Measurements from ENCODE around the gene MACROD1. TPM values are rescaled to one million over a fixed set of nuclear protein-coding genes. Genes with fewer than 3 reads are reported as not detected.

The MACROD1 gene
- total and polyA plus RNA-seq, 10 of the 15 experiments (the other 5 are each of a cell fraction or from before 2014, with no cell fraction given) = 1.2 to 22.7 (median 11.3) TPM; not detected in 1

GRCh38 chr11:63978551-63979239, 187.2 kb downstream of the MACROD1 start:
- no peak for FAIRE-seq
- WGBS (ENCODE audit: insufficient coverage, insufficient replicate concordance, low lambda C conversion rate, missing lambda C conversion rate) = 62% methylated on average over 9 of the region's 10 CpGs
- H3K4me3 ChIP-seq = no peak overlapping the region
- ChIA-PET RAD21 (ENCODE audit: unreplicated experiment) (no interaction called here), POLR2A (no interaction called here), CTCF (no interaction called here), SMC1A (ENCODE audit: uncharacterized antibody, unreplicated experiment) (interaction anchor here (0.6 kb wide), 1 partner anchor 1147 kb away, joined by 3 read pairs; the partner anchor contains the start of gene STX5)
- no peak for ATAC-seq
- no peak overlapping the region for H3K4me2 ChIP-seq (ENCODE audit: control insufficient read depth, insufficient read depth)
- in situ Hi-C loops (cut with MboI) = no loop called here
- peaks cover 45% of the 10 kb centered on the region for H3K79me2 ChIP-seq (ENCODE audit: control insufficient read depth, insufficient read depth, low read length)
- H3K36me3 ChIP-seq (ENCODE audit: control insufficient read depth in 2 of 2, insufficient read depth in 2 of 2, low read length in 1 of 2) = peaks cover 5 to 10% of the 10 kb centered on the region in 2 experiments
- BruUV-seq (replicated peaks) = no TSS peak
- H2AFZ ChIP-seq (ENCODE audit: control insufficient read depth, low read depth, low read length) = no peak overlapping the region
- no peak for DNase-seq (ENCODE audit: low read depth, low spot score)
- H3K27me3 ChIP-seq (replicated peaks in 1 of 2; ENCODE audit: control insufficient read depth in 2 of 2, insufficient read depth in 2 of 2, low read length in 1 of 2) = no peaks in the 10 kb centered on the region
- no peak overlapping the region for H3K27ac ChIP-seq (ENCODE audit: control insufficient read depth, insufficient read depth)
- intact Hi-C loops (cut with micrococcal nuclease; ENCODE audit: unreplicated experiment) = no loop called here
- no peaks in the 10 kb centered on the region for H4K20me1 ChIP-seq (ENCODE audit: control insufficient read depth, insufficient read depth)
- H3K9ac ChIP-seq (ENCODE audit: control insufficient read depth, insufficient read depth, low read length) = no peak overlapping the region
- H3K9me3 ChIP-seq (replicated peaks; ENCODE audit: control insufficient read depth, insufficient read depth, low read length) = no peaks in the 10 kb centered on the region
- peaks cover 12% of the 10 kb centered on the region for H3K4me1 ChIP-seq (ENCODE audit: control insufficient read depth, insufficient read depth, low read length)
- no peak for TF ChIP-seq ATF7 (IDR thresholded peaks at IDR 0.05; ENCODE audit: low read depth)
- TF ChIP-seq RELB (IDR thresholded peaks at IDR 0.05; ENCODE audit: low read depth) = no peak
- TF ChIP-seq RBBP5 (conservative IDR thresholded peaks at IDR 0.05) = no peak
- TF ChIP-seq CREB1 (IDR thresholded peaks at IDR 0.05; ENCODE audit: low read depth) = no peak
- TF ChIP-seq, protein P1, sequence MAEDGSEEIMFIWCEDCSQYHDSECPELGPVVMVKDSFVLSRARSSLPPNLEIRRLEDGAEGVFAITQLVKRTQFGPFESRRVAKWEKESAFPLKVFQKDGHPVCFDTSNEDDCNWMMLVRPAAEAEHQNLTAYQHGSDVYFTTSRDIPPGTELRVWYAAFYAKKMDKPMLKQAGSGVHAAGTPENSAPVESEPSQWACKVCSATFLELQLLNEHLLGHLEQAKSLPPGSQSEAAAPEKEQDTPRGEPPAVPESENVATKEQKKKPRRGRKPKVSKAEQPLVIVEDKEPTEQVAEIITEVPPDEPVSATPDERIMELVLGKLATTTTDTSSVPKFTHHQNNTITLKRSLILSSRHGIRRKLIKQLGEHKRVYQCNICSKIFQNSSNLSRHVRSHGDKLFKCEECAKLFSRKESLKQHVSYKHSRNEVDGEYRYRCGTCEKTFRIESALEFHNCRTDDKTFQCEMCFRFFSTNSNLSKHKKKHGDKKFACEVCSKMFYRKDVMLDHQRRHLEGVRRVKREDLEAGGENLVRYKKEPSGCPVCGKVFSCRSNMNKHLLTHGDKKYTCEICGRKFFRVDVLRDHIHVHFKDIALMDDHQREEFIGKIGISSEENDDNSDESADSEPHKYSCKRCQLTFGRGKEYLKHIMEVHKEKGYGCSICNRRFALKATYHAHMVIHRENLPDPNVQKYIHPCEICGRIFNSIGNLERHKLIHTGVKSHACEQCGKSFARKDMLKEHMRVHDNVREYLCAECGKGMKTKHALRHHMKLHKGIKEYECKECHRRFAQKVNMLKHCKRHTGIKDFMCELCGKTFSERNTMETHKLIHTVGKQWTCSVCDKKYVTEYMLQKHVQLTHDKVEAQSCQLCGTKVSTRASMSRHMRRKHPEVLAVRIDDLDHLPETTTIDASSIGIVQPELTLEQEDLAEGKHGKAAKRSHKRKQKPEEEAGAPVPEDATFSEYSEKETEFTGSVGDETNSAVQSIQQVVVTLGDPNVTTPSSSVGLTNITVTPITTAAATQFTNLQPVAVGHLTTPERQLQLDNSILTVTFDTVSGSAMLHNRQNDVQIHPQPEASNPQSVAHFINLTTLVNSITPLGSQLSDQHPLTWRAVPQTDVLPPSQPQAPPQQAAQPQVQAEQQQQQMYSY (CRISPR knock-in tag; IDR thresholded peaks at IDR 0.05) = no peak
- TF ChIP-seq, protein P2, sequence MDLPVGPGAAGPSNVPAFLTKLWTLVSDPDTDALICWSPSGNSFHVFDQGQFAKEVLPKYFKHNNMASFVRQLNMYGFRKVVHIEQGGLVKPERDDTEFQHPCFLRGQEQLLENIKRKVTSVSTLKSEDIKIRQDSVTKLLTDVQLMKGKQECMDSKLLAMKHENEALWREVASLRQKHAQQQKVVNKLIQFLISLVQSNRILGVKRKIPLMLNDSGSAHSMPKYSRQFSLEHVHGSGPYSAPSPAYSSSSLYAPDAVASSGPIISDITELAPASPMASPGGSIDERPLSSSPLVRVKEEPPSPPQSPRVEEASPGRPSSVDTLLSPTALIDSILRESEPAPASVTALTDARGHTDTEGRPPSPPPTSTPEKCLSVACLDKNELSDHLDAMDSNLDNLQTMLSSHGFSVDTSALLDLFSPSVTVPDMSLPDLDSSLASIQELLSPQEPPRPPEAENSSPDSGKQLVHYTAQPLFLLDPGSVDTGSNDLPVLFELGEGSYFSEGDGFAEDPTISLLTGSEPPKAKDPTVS (IDR thresholded peaks at IDR 0.05; ENCODE audit: low read depth, low read length) = no peak
- TF ChIP-seq CTCF (IDR thresholded peaks at IDR 0.05 in 2 of 3, conservative IDR thresholded peaks at IDR 0.05 in 1 of 3; ENCODE audit: control insufficient read depth in 2 of 3, extremely low read depth in 1 of 3, insufficient read depth in 1 of 3, low read depth in 3 of 3, low read length in 3 of 3) = no peak
- TF ChIP-seq RAD21 (IDR thresholded peaks at IDR 0.05; ENCODE audit: insufficient read depth, low read depth, low read length) = no peak
- no peak for TF ChIP-seq PKNOX1 (IDR thresholded peaks at IDR 0.05)
- no peak for TF ChIP-seq SUZ12 (IDR thresholded peaks at IDR 0.05; ENCODE audit: unreplicated experiment)
- no peak for TF ChIP-seq FOS (IDR thresholded peaks at IDR 0.05; ENCODE audit: borderline replicate concordance, extremely low read depth, insufficient read length)
- TF ChIP-seq SREBF2 (IDR thresholded peaks at IDR 0.05; ENCODE audit: low read length) = no peak

Data from GM12878 (cell line).